Measurements from ENCODE around the gene MSX2.

MSX2 gene

GRCh38 chr5:174725261-174725990 lies 1.0 kb downstream of the MSX2 start:
- TF ChIP-seq CTCF (conservative IDR thresholded peaks at IDR 0.05) = no peak
- peak overlapping the region; percentile 71; the same call in 1 of the 2 replicates for H3K27ac ChIP-seq

GRCh38 chr5:174725991-174726601 lies 1.7 kb downstream of the MSX2 start:
- TF ChIP-seq CTCF (conservative IDR thresholded peaks at IDR 0.05) = no peak
- no peak overlapping the region for H3K27ac ChIP-seq

GRCh38 chr5:174726916-174727793 lies 2.8 kb downstream of the MSX2 start:
- no peak for TF ChIP-seq CTCF (conservative IDR thresholded peaks at IDR 0.05)
- H3K27ac ChIP-seq = no peak overlapping the region

- no peak for TF ChIP-seq CTCF (conservative IDR thresholded peaks at IDR 0.05)
Observed at GRCh38 chr5:174727794-174728680, 3.7 kb downstream of the MSX2 start.

GRCh38 chr5:174729075-174729680 lies 4.8 kb downstream of the MSX2 start:
- no peak for TF ChIP-seq CTCF (conservative IDR thresholded peaks at IDR 0.05)

More at GRCh38 chr5:174727794-174728680, 3.7 kb downstream of the MSX2 start:
- no peak overlapping the region for H3K27ac ChIP-seq

GRCh38 chr5:174731214-174732035 lies 7.0 kb downstream of the MSX2 start:
- TF ChIP-seq CTCF (conservative IDR thresholded peaks at IDR 0.05) = no peak
- H3K27ac ChIP-seq = no peak overlapping the region

More at GRCh38 chr5:174729075-174729680, 4.8 kb downstream of the MSX2 start:
- H3K27ac ChIP-seq = no peak overlapping the region
